HG03442 (cell line): ENCODE measurements around the gene IGF2.

Source experiments
- ATAC-seq: cut with Tn5 transposase; IDR thresholded peaks from one replicate; pipeline ENCODE4 v1.9.1; 2021; ENCODE audit warnings: mild to moderate bottlenecking, moderate library complexity; ENCODE audit not compliant: unreplicated experiment

The IGF2 gene

DNA sequence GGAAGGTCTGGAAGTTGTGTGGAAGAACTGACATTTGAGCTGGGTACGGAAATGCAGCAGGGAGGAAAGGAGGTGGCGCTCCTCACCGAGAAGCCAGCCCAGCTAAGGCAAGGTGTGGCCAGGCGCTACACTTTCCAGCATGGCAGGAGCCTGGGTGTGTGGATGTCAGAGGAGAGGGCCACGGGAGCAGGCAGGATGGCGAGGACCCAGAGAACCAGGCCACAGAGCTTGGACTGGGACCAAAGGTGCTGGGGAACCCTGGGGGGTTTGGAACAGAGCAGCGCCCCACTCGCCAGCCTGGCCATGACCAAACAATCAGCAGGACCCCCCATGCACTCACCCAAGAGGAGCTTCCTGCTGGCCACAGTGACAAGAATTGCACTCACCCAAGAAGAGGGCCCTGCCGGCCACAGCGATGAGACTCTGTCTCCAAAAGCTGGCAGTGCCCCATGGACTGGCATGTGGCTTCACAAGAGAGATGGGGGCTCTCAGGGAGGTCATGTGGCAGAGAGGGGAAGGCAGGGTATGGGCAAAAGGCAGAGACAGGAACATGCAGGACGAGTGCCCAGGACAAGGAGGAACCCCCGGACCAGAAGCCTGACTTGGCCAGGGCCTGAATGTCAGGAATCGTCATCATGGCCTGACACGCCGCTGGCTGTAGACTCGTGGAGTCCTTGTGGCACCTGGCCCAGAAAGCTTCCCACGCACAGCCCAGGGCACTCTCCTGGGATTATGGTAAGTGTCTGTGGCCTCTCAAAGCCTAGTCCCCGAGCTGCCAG lies 45.4 kb downstream of the IGF2 start:
- ATAC-seq = no peak

DNA sequence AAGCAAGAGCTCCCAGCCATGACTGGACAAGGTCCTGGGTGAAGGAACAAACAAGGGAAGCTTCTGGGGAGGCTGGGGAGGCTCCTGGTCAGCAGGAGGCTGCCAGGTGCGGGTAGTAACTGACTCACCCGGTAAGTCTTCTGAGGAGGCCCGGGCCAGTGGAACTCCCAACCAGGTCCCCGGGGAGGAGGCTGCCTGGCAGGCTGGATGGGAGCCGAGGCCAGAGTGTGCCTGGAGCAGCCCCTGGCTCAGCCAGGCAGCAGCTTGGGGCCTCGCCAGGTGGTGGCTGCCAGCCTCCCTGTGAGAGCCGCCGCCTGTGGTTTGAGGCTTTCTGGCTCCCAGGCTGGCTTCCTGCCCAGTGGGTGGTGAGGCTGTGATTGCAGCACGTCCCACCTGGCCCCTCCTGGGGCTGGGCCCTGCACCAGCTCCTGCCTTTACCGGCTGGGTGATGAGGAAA lies 46.2 kb downstream of the IGF2 start:
- ATAC-seq = no peak

DNA sequence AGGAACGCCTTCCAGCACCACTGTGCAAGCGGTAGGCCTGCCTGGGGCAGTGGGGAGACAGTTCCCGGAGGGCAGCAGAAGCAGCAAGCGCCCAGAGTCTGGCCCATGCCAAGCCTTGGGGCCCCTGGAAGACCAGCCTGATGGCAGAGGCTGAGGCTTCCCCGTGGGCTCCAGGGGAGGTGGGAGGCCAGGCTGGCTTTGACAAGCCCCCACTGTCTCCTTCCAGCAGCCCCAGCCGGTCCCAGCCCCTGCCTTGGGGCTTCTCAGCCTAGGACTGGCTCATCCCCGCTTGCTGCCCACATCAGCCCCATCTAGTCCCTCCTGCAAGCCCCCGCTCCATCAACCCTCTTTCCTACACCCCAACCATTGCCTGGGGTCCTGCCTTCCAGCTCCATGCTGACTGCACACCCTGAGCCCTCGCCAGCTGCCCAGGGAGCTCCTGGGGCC lies 46.7 kb downstream of the IGF2 start:
- no peak for ATAC-seq

- no peak for ATAC-seq
Measured at GRCh38 chr11:2091786-2092463, 47.3 kb downstream of the IGF2 start.

DNA sequence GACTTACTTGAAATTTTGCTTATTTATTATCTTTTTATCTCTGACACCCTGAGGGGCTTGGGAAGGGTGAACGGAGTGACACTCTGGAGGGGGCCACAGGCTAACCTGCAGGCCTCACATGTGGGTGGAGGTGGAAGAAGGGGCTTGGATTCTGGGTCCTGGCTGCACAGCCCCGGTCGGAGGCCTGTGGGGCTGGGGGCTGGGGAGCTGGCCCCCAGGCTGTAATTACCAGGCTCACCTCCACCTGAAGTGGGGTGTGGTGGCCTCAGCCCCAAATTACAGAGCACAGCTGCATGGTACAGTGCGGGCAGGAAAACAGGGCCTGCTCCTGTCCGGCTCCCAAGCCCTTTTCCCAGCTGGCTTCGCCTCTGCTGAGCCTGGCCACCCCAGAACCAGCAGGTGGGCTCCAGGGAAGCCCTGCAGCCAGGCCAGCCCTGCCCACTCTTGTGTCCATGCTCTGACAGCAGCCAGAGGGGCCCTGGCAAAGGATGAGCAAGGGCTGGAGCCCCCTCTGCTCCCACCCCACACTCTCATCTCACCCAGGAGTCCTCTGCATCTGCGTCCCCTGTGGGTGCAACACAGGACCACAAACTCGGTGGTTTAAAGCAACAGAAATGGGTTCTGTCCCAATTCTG lies 48.0 kb downstream of the IGF2 start:
- no peak for ATAC-seq

DNA sequence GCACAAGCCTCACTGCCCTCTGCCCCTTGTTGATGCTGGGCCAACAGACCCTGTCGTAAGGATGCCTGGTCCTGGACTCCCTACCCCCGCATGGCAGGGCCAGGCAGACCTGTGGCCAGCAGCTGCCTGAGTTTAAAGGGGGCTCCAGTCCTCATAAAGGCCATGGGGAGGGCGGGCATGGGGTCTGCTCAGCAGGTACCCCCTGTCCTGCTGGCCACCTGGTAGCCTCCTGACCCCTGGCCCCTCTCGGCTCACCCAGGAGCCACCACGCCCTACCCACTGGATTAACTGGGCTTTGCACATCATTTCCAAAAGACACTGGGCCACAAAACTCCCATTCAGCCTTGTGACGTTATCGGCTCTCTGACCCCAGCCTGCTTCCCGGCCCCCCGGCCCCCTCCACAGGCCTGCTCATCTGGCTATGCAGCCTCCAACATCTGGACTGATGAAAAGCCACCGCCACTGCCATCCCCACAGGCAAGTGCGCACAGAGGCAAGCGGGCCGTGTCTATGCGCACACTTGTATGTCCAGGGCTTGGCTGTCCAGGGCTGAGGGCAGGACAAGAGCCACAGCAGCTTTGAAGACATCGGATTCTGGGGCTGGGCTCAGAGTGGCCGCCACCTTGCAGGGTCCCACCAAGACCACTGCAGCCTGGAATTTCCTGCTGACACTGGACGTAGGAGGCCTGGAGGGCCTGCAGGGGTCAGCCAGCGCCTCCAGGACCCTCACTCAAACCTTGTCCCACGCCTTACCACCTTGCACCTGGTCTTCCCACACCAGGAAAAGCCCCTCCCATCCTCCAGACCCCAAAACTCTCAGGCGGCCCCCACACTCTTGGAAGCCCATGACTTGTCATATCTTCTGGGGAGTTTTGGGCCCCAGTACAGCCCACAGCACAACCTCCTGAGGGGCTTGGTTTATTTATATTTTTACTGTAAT lies 48.7 kb downstream of the IGF2 start:
- ATAC-seq = no peak

DNA sequence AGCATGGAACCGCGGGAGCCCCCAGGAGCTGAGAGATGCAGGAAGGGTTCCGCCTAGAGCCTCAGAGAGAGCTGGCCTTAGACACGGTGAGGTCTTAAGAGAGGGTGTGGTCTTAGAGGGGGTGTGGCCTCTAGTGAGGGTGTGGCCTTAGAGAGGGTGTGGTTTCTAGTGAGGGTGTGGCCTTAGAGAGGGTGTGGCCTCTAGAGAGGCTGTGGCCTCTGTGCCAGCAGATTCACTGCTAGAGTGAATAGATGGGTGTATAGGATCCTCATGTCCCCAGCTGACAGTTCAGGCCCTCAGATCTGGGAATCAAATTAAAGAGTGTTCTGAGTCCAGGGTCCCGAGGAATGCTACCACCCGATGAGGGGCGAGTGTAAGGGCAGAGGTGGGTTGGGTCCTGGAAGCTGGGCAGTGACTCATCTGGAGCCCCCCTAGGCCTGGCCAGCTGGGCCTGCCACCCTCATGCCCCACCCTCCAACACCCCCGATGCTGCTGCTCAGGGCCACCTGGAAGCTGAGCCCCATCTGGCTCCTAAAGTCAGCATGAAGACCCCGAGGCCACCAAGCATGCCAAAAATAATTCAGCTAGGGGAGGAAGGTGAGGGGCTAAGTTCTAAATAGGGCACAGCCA lies 49.5 kb downstream of the IGF2 start:
- no peak for ATAC-seq

GRCh38 chr11:2088746-2089535 lies 50.2 kb downstream of the IGF2 start:
- no peak for ATAC-seq

DNA sequence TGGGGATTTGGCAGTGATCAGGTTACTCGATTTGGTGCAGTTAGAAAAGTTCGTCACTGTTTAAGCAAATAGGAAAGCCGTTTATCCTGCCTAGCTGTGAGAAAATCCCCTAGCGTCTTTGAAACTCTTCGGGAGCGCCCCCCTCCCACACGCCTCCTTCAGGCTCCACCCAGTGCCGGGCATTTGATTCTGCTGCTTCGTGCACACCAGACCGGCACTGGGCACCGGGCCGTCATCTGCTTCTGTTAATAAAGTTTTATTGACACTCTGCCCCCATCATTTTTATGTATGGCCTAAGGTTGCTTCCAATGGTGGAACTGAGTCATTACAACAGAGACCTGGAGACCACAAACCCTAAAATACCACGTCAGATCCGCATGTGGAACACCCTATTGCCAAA lies 50.9 kb downstream of the IGF2 start:
- ATAC-seq = no peak

DNA sequence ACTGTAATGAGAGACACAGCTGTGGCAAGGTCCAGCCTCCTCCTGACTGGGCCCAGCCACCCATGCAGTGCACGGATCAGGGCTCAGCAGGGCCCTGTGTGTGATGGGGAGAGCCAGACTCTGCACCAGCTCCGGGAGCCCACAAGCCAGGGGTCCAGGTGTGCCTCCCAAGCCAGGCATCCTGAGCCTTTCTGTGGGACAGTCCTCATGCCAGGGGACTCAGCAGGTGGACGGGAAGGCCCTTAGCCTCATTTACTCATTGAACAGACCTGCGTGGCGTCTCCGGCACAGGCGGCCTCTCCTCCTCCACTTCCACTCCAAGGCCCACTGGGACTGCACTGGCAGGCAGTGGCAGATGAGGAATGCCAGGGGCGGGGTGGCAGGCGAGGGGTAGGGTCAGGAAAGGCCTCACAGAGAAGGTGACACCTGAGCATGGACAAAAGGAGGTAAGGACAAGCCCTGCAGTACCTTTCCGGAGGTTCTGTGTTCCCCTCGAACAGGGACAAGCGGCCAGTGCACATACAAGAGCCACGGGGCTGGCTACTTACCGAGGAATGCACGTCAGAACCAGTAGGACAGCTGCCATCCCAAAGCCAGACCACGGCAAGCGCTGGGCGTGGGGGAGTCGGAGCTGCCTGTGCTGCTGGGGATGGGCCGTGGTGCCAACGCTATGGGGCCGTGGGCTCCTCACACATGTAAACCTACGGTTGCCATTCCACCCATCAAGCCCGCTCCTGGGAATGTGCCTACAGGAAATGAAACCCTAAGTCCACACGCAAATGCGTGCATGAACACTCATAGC lies 52.7 kb downstream of the IGF2 start:
- no peak for ATAC-seq

- ATAC-seq = no peak
Measured at GRCh38 chr11:2085251-2086066, 53.7 kb downstream of the IGF2 start.

DNA sequence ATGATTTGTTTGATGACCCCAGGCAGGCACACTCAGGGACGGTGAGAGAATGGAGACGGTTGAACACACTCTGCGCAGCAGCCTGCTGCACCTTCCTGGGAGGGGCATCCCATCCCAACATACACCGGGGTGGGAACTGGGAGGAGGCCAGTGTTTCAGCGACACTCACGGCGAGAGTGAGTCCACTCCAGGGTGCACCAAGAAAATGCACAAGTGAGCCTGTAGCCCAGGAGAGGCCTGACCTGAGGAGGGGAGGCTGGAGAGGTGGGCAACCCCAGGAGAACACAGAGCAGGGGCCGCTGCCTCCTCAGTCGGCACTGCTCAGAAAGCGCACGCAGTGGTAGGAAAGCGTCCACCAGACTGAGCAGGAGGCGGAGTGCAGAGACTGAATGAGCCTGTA lies 54.5 kb downstream of the IGF2 start:
- no peak for ATAC-seq
